GM23338 (cell line): ENCODE results near the gene SLC39A7. TPM values are rescaled to one million over a fixed set of nuclear protein-coding genes. Genes with fewer than 3 reads are reported as not detected.

Experiments used
- CTCF ChIP-seq, 2 experiments: fragments of 200-600 bp in 1 of 2; sonication (generic) in 1 of 2; conservative IDR thresholded peaks; 2 replicates each; pipeline versions ENCODE4 v1.5.1 to v1.6.1; 2016 to 2017; ENCODE audit warnings: antibody characterized with exemption in 2 of 2, low read depth in 2 of 2, mild to moderate bottlenecking in 2 of 2, moderate library complexity in 1 of 2
- EZH2 ChIP-seq: fragments of 200-600 bp; sonication (generic); IDR thresholded peaks from one replicate; pipeline ENCODE4 v1.8.0; 2017; ENCODE audit warnings: antibody characterized with exemption, mild to moderate bottlenecking, low read depth; ENCODE audit not compliant: unreplicated experiment
- EZH2phosphoT487 ChIP-seq: fragments of 200-600 bp; sonication (generic); IDR thresholded peaks from one replicate; pipeline ENCODE4 v1.8.1; 2018; ENCODE audit warnings: antibody characterized with exemption; ENCODE audit not compliant: unreplicated experiment
- JUNB ChIP-seq: IDR thresholded peaks from one replicate; pipeline ENCODE4 v1.6.1; 2016; ENCODE audit warnings: antibody characterized with exemption; ENCODE audit not compliant: unreplicated experiment
- NANOG ChIP-seq: IDR thresholded peaks from 2 replicates; pipeline ENCODE4 v1.6.1; 2016; ENCODE audit warnings: antibody characterized with exemption, borderline replicate concordance
- POLR2AphosphoS5 ChIP-seq: IDR thresholded peaks from 2 replicates; pipeline ENCODE4 v1.6.1; 2016; ENCODE audit warnings: antibody characterized with exemption, low read depth
- STAT1 ChIP-seq: IDR thresholded peaks from one replicate; pipeline ENCODE4 v1.6.1; 2016; ENCODE audit warnings: antibody characterized with exemption; ENCODE audit not compliant: unreplicated experiment
- ZNF114 ChIP-seq: fragments of 250-450 bp; sonication (Bioruptor Pico); IDR thresholded peaks from 2 replicates; pipeline ENCODE4 v1.5.0; 2020; ENCODE audit warnings: mild to moderate bottlenecking, moderate library complexity
- ZNF462 ChIP-seq: fragments of 250-450 bp; sonication (Bioruptor Pico); IDR thresholded peaks from 2 replicates; pipeline ENCODE4 v1.5.0; 2020; ENCODE audit warnings: mild to moderate bottlenecking, moderate library complexity
- polyA plus RNA-seq: library from polyadenylated mRNA; unstranded; fragments of >200 nt; fragmentation: Nextera tagmentation; extraction: Ambion mirVana; gene quantifications from 2 replicates; pipeline ENCODE4 v1.2.1, GENCODE V29; 2016
- total RNA-seq: library from RNA; depleted of rRNA; stranded (reverse); fragments of >200 nt; shearing (Covaris generic); gene quantifications from 2 replicates; pipeline ENCODE4 v1.2.3, GENCODE V29; 2014

The SLC39A7 gene
- total and polyA plus RNA-seq, 2 experiments from 2014 or later = 9.0 to 75.9 TPM

GRCh38 chr6:33169291-33170175 lies 31.1 kb upstream of the SLC39A7 start (continued):
- TF ChIP-seq ZNF462 (CRISPR knock-in tag) (no peak), EZH2 (no peak), CTCF (conservative IDR thresholded peaks at IDR 0.05; ENCODE audit: low read depth in 2 of 2) (no peak), STAT1 (no peak), EZH2phosphoT487 (no peak), ZNF114 (CRISPR knock-in tag) (no peak), JUNB (no peak), POLR2AphosphoS5 (no peak), NANOG (no peak)
